ENCODE data around the gene MEX3B. TPM values are rescaled to one million over a fixed set of nuclear protein-coding genes. Genes with fewer than 3 reads are reported as not detected.

MEX3B gene
- total and polyA plus RNA-seq, 12 donors, result 0.22 to 1.6 (median 0.88) TPM

DNA sequence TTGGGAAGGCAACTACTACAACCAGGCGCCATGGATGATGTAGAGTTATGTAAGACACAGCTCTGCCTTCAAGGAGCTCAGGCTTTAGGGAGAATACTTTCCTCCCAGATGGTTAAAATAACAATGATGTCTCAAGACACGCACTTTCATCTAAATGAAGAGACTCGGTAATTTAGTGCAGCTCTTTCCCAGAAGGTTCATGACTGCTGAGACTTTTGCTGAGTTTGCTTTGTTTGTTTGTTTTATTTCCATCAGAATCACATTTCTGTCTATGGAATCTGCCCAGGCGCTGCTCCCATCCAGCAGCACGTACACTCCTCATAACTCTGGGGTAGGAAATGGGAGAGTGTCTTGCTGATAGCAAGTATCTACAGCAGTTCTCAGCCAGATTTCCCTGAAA lies 33.9 kb upstream of the MEX3B start:
- WGBS, 4 donors, result 30 to 44% (median 36%) methylated on average over 5 of the region's 5 CpGs
- no peaks in the 10 kb centered on the region for H3K4me1 ChIP-seq (replicated peaks in 1 of 2)

DNA sequence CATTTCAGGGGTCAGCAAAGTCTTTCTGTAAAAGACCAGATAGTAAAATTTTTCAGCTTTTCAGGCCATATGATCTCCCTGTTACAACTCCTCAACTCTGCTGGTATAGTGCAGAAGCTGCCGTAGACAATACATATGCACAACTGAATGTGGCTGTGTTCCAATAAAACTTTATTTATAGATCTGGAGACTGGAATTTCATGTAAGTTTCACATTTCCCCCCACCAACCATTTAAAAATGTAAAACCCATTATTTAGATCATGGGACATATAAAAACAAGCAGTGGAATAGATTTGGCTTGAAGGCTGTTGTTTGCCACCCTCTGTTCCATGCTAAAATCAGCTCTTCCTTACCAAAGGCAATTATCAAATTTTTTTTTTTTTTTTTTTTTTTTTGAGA lies 28.8 kb upstream of the MEX3B start:
- no peaks in the 10 kb centered on the region for H3K9me3 ChIP-seq (replicated peaks in 1 of 3)
- H3K4me1 ChIP-seq (replicated peaks in 1 of 2), result no peaks in the 10 kb centered on the region
- peaks cover 4% of the 10 kb centered on the region for H3K27me3 ChIP-seq
- no peak for DNase-seq
- no peak overlapping the region for H3K4me3 ChIP-seq
- TF ChIP-seq, protein P1, sequence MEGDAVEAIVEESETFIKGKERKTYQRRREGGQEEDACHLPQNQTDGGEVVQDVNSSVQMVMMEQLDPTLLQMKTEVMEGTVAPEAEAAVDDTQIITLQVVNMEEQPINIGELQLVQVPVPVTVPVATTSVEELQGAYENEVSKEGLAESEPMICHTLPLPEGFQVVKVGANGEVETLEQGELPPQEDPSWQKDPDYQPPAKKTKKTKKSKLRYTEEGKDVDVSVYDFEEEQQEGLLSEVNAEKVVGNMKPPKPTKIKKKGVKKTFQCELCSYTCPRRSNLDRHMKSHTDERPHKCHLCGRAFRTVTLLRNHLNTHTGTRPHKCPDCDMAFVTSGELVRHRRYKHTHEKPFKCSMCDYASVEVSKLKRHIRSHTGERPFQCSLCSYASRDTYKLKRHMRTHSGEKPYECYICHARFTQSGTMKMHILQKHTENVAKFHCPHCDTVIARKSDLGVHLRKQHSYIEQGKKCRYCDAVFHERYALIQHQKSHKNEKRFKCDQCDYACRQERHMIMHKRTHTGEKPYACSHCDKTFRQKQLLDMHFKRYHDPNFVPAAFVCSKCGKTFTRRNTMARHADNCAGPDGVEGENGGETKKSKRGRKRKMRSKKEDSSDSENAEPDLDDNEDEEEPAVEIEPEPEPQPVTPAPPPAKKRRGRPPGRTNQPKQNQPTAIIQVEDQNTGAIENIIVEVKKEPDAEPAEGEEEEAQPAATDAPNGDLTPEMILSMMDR (IDR thresholded peaks at IDR 0.05), result no peak
- no peak for TF ChIP-seq POLR2A (IDR thresholded peaks at IDR 0.05)
- 76 to 92% (median 88%) methylated on average over 1 of the region's 1 CpG for WGBS, 4 donors
- no peaks in the 10 kb centered on the region for H3K36me3 ChIP-seq (replicated peaks in 1 of 2)
- H3K27ac ChIP-seq, result no peak overlapping the region
- intact Hi-C loops (cut with DNase I), result no loop called here

More for the DNA sequence above, 33.9 kb upstream of the MEX3B start:
- intact Hi-C loops (cut with DNase I), result no loop called here
- no peak for DNase-seq
- no peaks in the 10 kb centered on the region for H3K36me3 ChIP-seq (replicated peaks in 1 of 2)
- no peak overlapping the region for H3K27ac ChIP-seq
- no peaks in the 10 kb centered on the region for H3K9me3 ChIP-seq (replicated peaks in 1 of 3)
- no peak overlapping the region for H3K4me3 ChIP-seq
- TF ChIP-seq, protein P1 (IDR thresholded peaks at IDR 0.05), result no peak
- TF ChIP-seq POLR2A (IDR thresholded peaks at IDR 0.05), result no peak
- H3K27me3 ChIP-seq, result peaks cover 10% of the 10 kb centered on the region

DNA sequence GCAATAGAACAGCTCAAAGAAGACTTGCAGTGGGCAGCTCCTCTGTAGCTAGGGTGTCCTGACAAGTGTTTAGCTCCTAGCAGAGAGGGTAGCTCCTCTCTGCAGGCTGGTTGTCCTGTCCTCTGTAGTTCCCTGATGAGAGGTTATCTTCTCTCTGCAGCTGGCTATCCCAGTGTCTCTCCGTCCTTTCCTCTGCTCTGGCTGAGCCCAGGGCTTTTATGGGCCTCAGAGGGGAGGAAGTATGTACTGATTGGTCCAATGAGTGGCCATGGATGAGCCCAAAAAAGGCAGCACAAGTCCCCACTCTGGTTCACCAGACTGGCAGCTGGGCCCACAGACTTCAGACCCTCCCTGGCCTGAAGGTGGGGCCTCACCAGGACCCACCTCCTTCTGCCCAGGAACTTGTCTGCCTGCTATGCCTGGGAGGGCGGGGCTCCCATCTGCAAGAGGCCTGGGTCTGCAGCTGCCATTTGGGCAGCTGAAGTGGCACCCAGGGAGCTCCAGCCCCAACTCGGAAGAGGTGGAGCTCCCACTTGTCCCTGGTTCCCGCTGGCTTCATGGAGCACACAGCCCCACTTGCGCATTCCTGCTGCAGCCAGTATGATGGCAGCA lies 27.2 kb upstream of the MEX3B start:
- intact Hi-C loops (cut with DNase I), result no loop called here
- DNase-seq, result no peak
- no peak overlapping the region for H3K27ac ChIP-seq
- no peaks in the 10 kb centered on the region for H3K9me3 ChIP-seq (replicated peaks in 1 of 3)
- TF ChIP-seq, protein P1 (IDR thresholded peaks at IDR 0.05), result no peak
- TF ChIP-seq POLR2A (IDR thresholded peaks at IDR 0.05), result no peak
- H3K4me3 ChIP-seq, result no peak overlapping the region
- peaks cover 4% of the 10 kb centered on the region for H3K27me3 ChIP-seq
- no peaks in the 10 kb centered on the region for H3K4me1 ChIP-seq (replicated peaks in 1 of 2)
- 84 to 93% (median 90%) methylated on average over 2 to 5 of the region's 5 CpGs for WGBS, 4 donors
- H3K36me3 ChIP-seq (replicated peaks in 1 of 2), result no peaks in the 10 kb centered on the region

DNA sequence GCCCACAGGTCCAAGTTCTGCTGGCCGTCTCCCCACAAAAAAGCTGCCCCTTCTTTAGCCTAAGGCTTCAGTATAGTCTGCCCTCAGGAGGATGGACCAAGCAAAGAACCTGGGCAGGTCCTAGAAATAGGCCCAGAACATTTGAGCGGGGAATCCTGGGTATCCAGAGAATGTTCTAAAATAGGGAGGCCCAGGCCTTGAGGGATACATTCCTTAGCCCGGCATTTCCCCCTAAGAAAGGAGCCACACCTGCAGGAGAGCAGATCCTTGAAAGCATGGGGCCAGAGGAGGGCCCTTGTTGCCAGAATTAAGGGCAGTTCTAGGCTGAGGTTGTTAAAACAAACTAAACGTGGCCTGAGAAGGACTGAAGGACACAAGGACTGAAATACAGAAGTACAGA lies 20.6 kb upstream of the MEX3B start:
- Histone ChIP-seq H3K4me1 (replicated peaks in 1 of 2) (no peaks in the 10 kb centered on the region), H3K27ac (no peak overlapping the region), H3K27me3 (peaks cover 18% of the 10 kb centered on the region), H3K36me3 (replicated peaks in 1 of 2) (no peaks in the 10 kb centered on the region), H3K9me3 (replicated peaks in 1 of 3) (no peaks in the 10 kb centered on the region), H3K4me3 (no peak overlapping the region)
- DNase-seq, result no peak
- TF ChIP-seq POLR2A (IDR thresholded peaks at IDR 0.05), result no peak
- TF ChIP-seq, protein P1 (IDR thresholded peaks at IDR 0.05), result no peak
- intact Hi-C loops (cut with DNase I), result no loop called here
- 84 to 90% (median 89%) methylated on average over 3 to 4 of the region's 4 CpGs for WGBS, 4 donors
